ENCODE results near the gene LEP.

The LEP gene

GRCh38 chr7:128214463-128214862, 26.6 kb upstream of the LEP start:
- no peak overlapping the region for H3K9ac ChIP-seq (ENCODE audit: low read length)
- no peak overlapping the region for H2BK15ac ChIP-seq (ENCODE audit: low read depth, poor library complexity, severe bottlenecking)
- no peak overlapping the region for H2BK12ac ChIP-seq (ENCODE audit: low read length in 2 of 2)
- no peak overlapping the region for H4K91ac ChIP-seq (ENCODE audit: low read length)
- H3K79me1 ChIP-seq (replicated peaks; ENCODE audit: low read length, poor library complexity, severe bottlenecking): no peaks in the 10 kb centered on the region
- no peaks in the 10 kb centered on the region for H3K9me3 ChIP-seq (ENCODE audit: control insufficient read depth, low read length)
- no peak overlapping the region for H2AFZ ChIP-seq (ENCODE audit: low read depth, low read length)
- no peak overlapping the region for H3K4ac ChIP-seq (ENCODE audit: low read depth in 1 of 2, low read length in 2 of 2)
- no peak for DNase-seq
- H3K27me3 ChIP-seq (ENCODE audit: control insufficient read depth in 1 of 2, insufficient read depth in 1 of 2, low read length in 2 of 2): peaks cover 44 to 51% of the 10 kb centered on the region in 2 experiments
- H3K18ac ChIP-seq (ENCODE audit: low read depth in 1 of 2, low read length in 2 of 2): no peak overlapping the region
- no peak overlapping the region for H4K8ac ChIP-seq (ENCODE audit: low read length)
- H3K27ac ChIP-seq (ENCODE audit: low read length, poor library complexity, severe bottlenecking): no peak overlapping the region
- 89% methylated on average over 1 of the region's 1 CpG for WGBS
- H2BK120ac ChIP-seq (ENCODE audit: low read depth, low read length): no peak overlapping the region
- H3K4me2 ChIP-seq (ENCODE audit: low read length, poor library complexity, severe bottlenecking): no peak overlapping the region
- H3K4me3 ChIP-seq (ENCODE audit: insufficient read depth in 1 of 2, low read depth in 1 of 2, low read length in 2 of 2): no peak overlapping the region
- H3K4me1 ChIP-seq (ENCODE audit: control insufficient read depth, insufficient read depth, low read depth, low read length): no peaks in the 10 kb centered on the region
- no peaks in the 10 kb centered on the region for H3K36me3 ChIP-seq (ENCODE audit: control insufficient read depth in 1 of 2, insufficient read depth in 2 of 2, low read depth in 1 of 2, low read length in 2 of 2)
- no peak overlapping the region for H2BK5ac ChIP-seq (ENCODE audit: low read depth, low read length, poor library complexity, severe bottlenecking)
- H3K14ac ChIP-seq (ENCODE audit: low read length in 2 of 2): no peak overlapping the region
- H3K23ac ChIP-seq (ENCODE audit: low read length in 2 of 2): no peak overlapping the region
- H2AK5ac ChIP-seq (ENCODE audit: low read length, severe bottlenecking): no peak overlapping the region

- no peak overlapping the region for H2BK15ac ChIP-seq (ENCODE audit: low read depth, poor library complexity, severe bottlenecking)
- no peak overlapping the region for H2AFZ ChIP-seq (ENCODE audit: low read depth, low read length)
- H3K4me2 ChIP-seq (ENCODE audit: low read length, poor library complexity, severe bottlenecking): no peak overlapping the region
- H2BK120ac ChIP-seq (ENCODE audit: low read depth, low read length): no peak overlapping the region
- no peak overlapping the region for H2BK5ac ChIP-seq (ENCODE audit: low read depth, low read length, poor library complexity, severe bottlenecking)
- no peak overlapping the region for H2AK5ac ChIP-seq (ENCODE audit: low read length, severe bottlenecking)
- H3K18ac ChIP-seq (ENCODE audit: low read depth in 1 of 2, low read length in 2 of 2): no peak overlapping the region
- no peaks in the 10 kb centered on the region for H3K4me1 ChIP-seq (ENCODE audit: control insufficient read depth, insufficient read depth, low read depth, low read length)
- no peak overlapping the region for H3K4me3 ChIP-seq (ENCODE audit: insufficient read depth in 1 of 2, low read depth in 1 of 2, low read length in 2 of 2)
- H3K9ac ChIP-seq (ENCODE audit: low read length): no peak overlapping the region
- H4K8ac ChIP-seq (ENCODE audit: low read length): no peak overlapping the region
- no peaks in the 10 kb centered on the region for H3K9me3 ChIP-seq (ENCODE audit: control insufficient read depth, low read length)
- H4K91ac ChIP-seq (ENCODE audit: low read length): no peak overlapping the region
- peaks cover 38 to 56% of the 10 kb centered on the region in 2 experiments for H3K27me3 ChIP-seq (ENCODE audit: control insufficient read depth in 1 of 2, insufficient read depth in 1 of 2, low read length in 2 of 2)
- H3K4ac ChIP-seq (ENCODE audit: low read depth in 1 of 2, low read length in 2 of 2): no peak overlapping the region
- no peak overlapping the region for H3K27ac ChIP-seq (ENCODE audit: low read length, poor library complexity, severe bottlenecking)
- H3K14ac ChIP-seq (ENCODE audit: low read length in 2 of 2): no peak overlapping the region
- H3K36me3 ChIP-seq (ENCODE audit: control insufficient read depth in 1 of 2, insufficient read depth in 2 of 2, low read depth in 1 of 2, low read length in 2 of 2): no peaks in the 10 kb centered on the region
- H3K23ac ChIP-seq (ENCODE audit: low read length in 2 of 2): no peak overlapping the region
- 38% methylated on average over 1 of the region's 3 CpGs for WGBS
- H3K79me1 ChIP-seq (replicated peaks; ENCODE audit: low read length, poor library complexity, severe bottlenecking): no peaks in the 10 kb centered on the region
- H2BK12ac ChIP-seq (ENCODE audit: low read length in 2 of 2): no peak overlapping the region
- DNase-seq: peak; percentile 50
These were observed 25.8 kb upstream of the LEP start for GRCh38 chr7:128215281-128215680.

DNA sequence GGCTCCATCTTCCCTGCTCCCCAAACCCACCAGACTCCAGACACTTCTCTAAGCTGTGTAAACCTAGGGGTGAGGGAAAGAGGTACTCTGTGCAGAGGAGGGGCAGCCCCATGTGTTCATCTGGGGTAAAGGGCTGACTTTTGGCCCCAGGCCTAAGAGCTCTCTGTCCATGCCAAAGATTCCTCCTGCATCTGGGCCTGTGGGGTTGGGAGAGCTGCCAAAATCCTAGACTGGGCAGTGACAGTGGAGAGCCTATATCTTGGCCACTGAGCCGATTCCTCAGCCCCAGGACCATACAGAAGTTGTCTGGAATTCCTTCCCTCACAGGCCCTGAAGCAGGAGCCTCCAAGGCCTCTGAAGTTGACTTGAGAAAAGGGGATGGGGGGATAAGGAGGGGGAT, 25.3 kb upstream of the LEP start:
- H3K27ac ChIP-seq (ENCODE audit: low read length, poor library complexity, severe bottlenecking): no peak overlapping the region
- WGBS: 90% methylated on average over 1 of the region's 1 CpG

DNA sequence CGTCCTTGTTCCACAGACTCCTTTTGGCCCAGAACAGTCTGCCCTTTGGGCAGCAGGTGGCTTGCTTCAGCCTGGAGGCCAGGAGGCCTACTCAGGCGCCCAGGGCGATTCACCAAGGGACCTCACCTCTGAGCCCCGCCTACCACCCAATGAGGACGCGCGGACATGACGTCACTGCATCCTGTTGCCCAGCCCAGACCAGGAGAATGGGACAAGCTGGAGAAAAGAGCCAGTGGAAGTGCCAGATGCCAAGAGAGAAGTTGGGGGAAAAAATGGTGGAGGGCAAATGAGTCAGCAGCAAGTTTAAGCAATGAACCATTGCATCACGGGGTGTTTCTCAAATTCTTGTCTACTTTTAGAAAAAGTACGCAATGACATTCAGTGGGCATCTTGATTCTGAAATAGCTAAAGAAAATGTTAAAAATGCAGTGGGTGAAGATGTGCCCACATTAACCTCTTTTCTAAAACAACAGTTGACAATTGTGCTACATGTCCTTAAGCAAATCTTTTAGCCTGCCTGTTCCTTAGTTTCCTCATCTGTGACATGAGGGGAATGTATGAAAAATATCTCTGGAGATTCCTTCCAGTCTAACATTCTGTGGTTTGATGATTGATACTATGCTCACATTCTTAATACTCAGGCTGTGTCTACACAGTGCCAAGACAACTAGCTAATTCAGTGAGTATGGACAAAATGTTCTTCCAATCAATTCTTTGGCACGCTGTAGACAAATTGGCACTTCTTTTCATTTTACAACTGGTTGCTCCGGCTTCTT, 23.9 kb upstream of the LEP start:
- H3K27me3 ChIP-seq (ENCODE audit: control insufficient read depth in 1 of 2, insufficient read depth in 1 of 2, low read length in 2 of 2): peaks cover 18 to 47% of the 10 kb centered on the region in 2 experiments
- 82% methylated on average over 11 of the region's 12 CpGs for WGBS
- H2BK5ac ChIP-seq (ENCODE audit: low read depth, low read length, poor library complexity, severe bottlenecking): no peak overlapping the region
- no peaks in the 10 kb centered on the region for H3K9me3 ChIP-seq (ENCODE audit: control insufficient read depth, low read length)
- H2BK12ac ChIP-seq (ENCODE audit: low read length in 2 of 2): no peak overlapping the region
- H3K14ac ChIP-seq (ENCODE audit: low read length in 2 of 2): no peak overlapping the region
- no peaks in the 10 kb centered on the region for H3K36me3 ChIP-seq (ENCODE audit: control insufficient read depth in 1 of 2, insufficient read depth in 2 of 2, low read depth in 1 of 2, low read length in 2 of 2)
- H3K79me1 ChIP-seq (replicated peaks; ENCODE audit: low read length, poor library complexity, severe bottlenecking): no peaks in the 10 kb centered on the region
- no peak overlapping the region for H3K4ac ChIP-seq (ENCODE audit: low read depth in 1 of 2, low read length in 2 of 2)
- H4K8ac ChIP-seq (ENCODE audit: low read length): no peak overlapping the region
- H3K9ac ChIP-seq (ENCODE audit: low read length): no peak overlapping the region
- no peak overlapping the region for H2BK15ac ChIP-seq (ENCODE audit: low read depth, poor library complexity, severe bottlenecking)
- H2AFZ ChIP-seq (ENCODE audit: low read depth, low read length): no peak overlapping the region
- H3K4me1 ChIP-seq (ENCODE audit: control insufficient read depth, insufficient read depth, low read depth, low read length): no peaks in the 10 kb centered on the region
- peak overlapping the region in 1 of 2 experiments; percentile 8 for H3K4me3 ChIP-seq (ENCODE audit: insufficient read depth in 1 of 2, low read depth in 1 of 2, low read length in 2 of 2)
- DNase-seq: peak; percentile 30
- no peak overlapping the region for H2BK120ac ChIP-seq (ENCODE audit: low read depth, low read length)
- H3K23ac ChIP-seq (ENCODE audit: low read length in 2 of 2): no peak overlapping the region
- no peak overlapping the region for H2AK5ac ChIP-seq (ENCODE audit: low read length, severe bottlenecking)
- no peak overlapping the region for H3K18ac ChIP-seq (ENCODE audit: low read depth in 1 of 2, low read length in 2 of 2)
- H4K91ac ChIP-seq (ENCODE audit: low read length): no peak overlapping the region
- no peak overlapping the region for H3K4me2 ChIP-seq (ENCODE audit: low read length, poor library complexity, severe bottlenecking)
- no peak overlapping the region for H3K27ac ChIP-seq (ENCODE audit: low read length, poor library complexity, severe bottlenecking)

More for the DNA sequence above, 25.3 kb upstream of the LEP start:
- Histone ChIP-seq H2BK15ac (ENCODE audit: low read depth, poor library complexity, severe bottlenecking) (no peak overlapping the region), H3K27me3 (ENCODE audit: control insufficient read depth in 1 of 2, insufficient read depth in 1 of 2, low read length in 2 of 2) (peaks cover 33 to 54% of the 10 kb centered on the region in 2 experiments), H3K9ac (ENCODE audit: low read length) (no peak overlapping the region), H3K18ac (ENCODE audit: low read depth in 1 of 2, low read length in 2 of 2) (no peak overlapping the region), H2AK5ac (ENCODE audit: low read length, severe bottlenecking) (no peak overlapping the region), H4K8ac (ENCODE audit: low read length) (no peak overlapping the region), H2BK12ac (ENCODE audit: low read length in 2 of 2) (no peak overlapping the region), H2AFZ (ENCODE audit: low read depth, low read length) (no peak overlapping the region), H3K4me3 (ENCODE audit: insufficient read depth in 1 of 2, low read depth in 1 of 2, low read length in 2 of 2) (no peak overlapping the region), H2BK120ac (ENCODE audit: low read depth, low read length) (no peak overlapping the region), H3K4ac (ENCODE audit: low read depth in 1 of 2, low read length in 2 of 2) (no peak overlapping the region), H3K9me3 (ENCODE audit: control insufficient read depth, low read length) (no peaks in the 10 kb centered on the region), H3K14ac (ENCODE audit: low read length in 2 of 2) (no peak overlapping the region), H3K79me1 (replicated peaks; ENCODE audit: low read length, poor library complexity, severe bottlenecking) (no peaks in the 10 kb centered on the region), H3K4me1 (ENCODE audit: control insufficient read depth, insufficient read depth, low read depth, low read length) (no peaks in the 10 kb centered on the region), H3K23ac (ENCODE audit: low read length in 2 of 2) (no peak overlapping the region), H3K36me3 (ENCODE audit: control insufficient read depth in 1 of 2, insufficient read depth in 2 of 2, low read depth in 1 of 2, low read length in 2 of 2) (no peaks in the 10 kb centered on the region), H4K91ac (ENCODE audit: low read length) (no peak overlapping the region), H3K4me2 (ENCODE audit: low read length, poor library complexity, severe bottlenecking) (no peak overlapping the region), H2BK5ac (ENCODE audit: low read depth, low read length, poor library complexity, severe bottlenecking) (no peak overlapping the region)
- no peak for DNase-seq
